Measurements from ENCODE around the gene OSBP2.

The OSBP2 gene

GRCh38 chr22:30802202-30803166 lies 107.8 kb downstream of the OSBP2 start:
- TF ChIP-seq, protein P1, sequence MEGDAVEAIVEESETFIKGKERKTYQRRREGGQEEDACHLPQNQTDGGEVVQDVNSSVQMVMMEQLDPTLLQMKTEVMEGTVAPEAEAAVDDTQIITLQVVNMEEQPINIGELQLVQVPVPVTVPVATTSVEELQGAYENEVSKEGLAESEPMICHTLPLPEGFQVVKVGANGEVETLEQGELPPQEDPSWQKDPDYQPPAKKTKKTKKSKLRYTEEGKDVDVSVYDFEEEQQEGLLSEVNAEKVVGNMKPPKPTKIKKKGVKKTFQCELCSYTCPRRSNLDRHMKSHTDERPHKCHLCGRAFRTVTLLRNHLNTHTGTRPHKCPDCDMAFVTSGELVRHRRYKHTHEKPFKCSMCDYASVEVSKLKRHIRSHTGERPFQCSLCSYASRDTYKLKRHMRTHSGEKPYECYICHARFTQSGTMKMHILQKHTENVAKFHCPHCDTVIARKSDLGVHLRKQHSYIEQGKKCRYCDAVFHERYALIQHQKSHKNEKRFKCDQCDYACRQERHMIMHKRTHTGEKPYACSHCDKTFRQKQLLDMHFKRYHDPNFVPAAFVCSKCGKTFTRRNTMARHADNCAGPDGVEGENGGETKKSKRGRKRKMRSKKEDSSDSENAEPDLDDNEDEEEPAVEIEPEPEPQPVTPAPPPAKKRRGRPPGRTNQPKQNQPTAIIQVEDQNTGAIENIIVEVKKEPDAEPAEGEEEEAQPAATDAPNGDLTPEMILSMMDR (conservative IDR thresholded peaks at IDR 0.05): peak; percentile 44

GRCh38 chr22:30803679-30804078 lies 109.0 kb downstream of the OSBP2 start:
- TF ChIP-seq, protein P1 (conservative IDR thresholded peaks at IDR 0.05): no peak
- peak overlapping the region; percentile 67 for H3K27ac ChIP-seq

More at GRCh38 chr22:30802202-30803166, 107.8 kb downstream of the OSBP2 start:
- peak overlapping the region; percentile 67 for H3K27ac ChIP-seq

DNA sequence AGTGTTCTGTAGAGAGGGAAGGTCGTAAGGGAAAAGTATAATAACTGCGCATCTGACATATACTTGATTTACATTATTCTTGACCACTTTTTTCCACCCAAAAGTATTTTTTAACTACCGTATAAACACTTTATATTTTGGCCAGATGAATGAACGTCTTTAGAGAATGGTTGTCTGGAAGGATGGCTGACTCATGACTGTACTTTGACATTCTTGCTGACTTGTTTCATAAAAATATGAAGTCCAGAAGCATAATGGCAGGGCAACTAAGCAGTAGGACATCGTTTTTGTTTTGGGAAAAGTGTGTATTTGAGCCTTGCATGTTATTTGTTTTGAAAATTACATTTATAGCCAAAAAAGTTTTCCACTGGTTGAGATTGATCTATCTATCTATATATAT lies 110.0 kb downstream of the OSBP2 start:
- no peak overlapping the region for H3K27ac ChIP-seq
- TF ChIP-seq, protein P1 (conservative IDR thresholded peaks at IDR 0.05): no peak

- TF ChIP-seq, protein P1 (conservative IDR thresholded peaks at IDR 0.05): no peak
- H3K27ac ChIP-seq: no peak overlapping the region
Measured at GRCh38 chr22:30806391-30806861, 111.8 kb downstream of the OSBP2 start.

- TF ChIP-seq, protein P1 (conservative IDR thresholded peaks at IDR 0.05): no peak
- no peak overlapping the region for H3K27ac ChIP-seq
Measured at GRCh38 chr22:30809086-30809485, 114.4 kb downstream of the OSBP2 start.

GRCh38 chr22:30810105-30810504 lies 115.4 kb downstream of the OSBP2 start:
- no peak overlapping the region for H3K27ac ChIP-seq
- TF ChIP-seq, protein P1 (conservative IDR thresholded peaks at IDR 0.05): no peak

DNA sequence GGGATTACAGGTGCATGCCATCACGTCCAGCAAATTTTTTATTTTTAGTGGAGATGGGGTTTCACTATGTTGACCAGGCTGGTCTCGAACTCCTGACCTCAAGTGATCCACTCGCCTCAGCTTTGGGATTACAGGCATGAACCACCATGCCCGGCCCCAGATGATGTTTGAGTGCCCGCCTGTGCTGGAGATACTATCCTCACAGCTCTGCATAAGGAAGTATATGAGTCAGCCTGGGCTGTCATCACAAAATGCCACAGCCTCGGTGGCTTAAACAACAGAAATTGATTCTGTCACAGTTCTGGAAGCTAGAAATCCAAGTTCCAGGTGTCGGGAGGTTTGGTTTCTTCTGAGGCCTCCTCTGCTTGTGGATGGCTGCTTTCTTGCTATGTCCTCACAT lies 119.3 kb downstream of the OSBP2 start:
- TF ChIP-seq, protein P1 (conservative IDR thresholded peaks at IDR 0.05): no peak
- no peak overlapping the region for H3K27ac ChIP-seq

Measured in VCaP (cell line).